KMS-11 (cell line): ENCODE measurements around the gene HOXA2.

Source experiments
- H2AFZ ChIP-seq: fragments of 200-600 bp; sonication (generic); 2 replicates; pipeline ENCODE4 v1.6.1; 2016; ENCODE audit warnings: antibody characterized with exemption, mixed run types, low read depth
- H3K27ac ChIP-seq: fragments of 200-600 bp; sonication (generic); 2 replicates; pipeline ENCODE4 v1.6.1; 2016; ENCODE audit warnings: mild to moderate bottlenecking, mixed run types
- H3K27me3 ChIP-seq: fragments of 200-600 bp; sonication (generic); 2 replicates; pipeline ENCODE4 v1.6.1; 2017; ENCODE audit warnings: mild to moderate bottlenecking, low read depth, mixed run types, moderate library complexity; ENCODE audit not compliant: insufficient read depth
- H3K36me3 ChIP-seq: fragments of 200-600 bp; sonication (generic); 2 replicates; pipeline ENCODE4 v1.6.1; 2017; ENCODE audit warnings: mild to moderate bottlenecking, mixed run types; ENCODE audit not compliant: insufficient read depth
- H3K4me1 ChIP-seq: fragments of 200-600 bp; sonication (generic); 2 replicates; pipeline ENCODE4 v1.6.1; 2016; ENCODE audit warnings: mild to moderate bottlenecking, low read depth, mixed run types; ENCODE audit not compliant: poor library complexity, severe bottlenecking
- H3K4me2 ChIP-seq: fragments of 200-600 bp; sonication (generic); 2 replicates; pipeline ENCODE4 v1.7.0; 2016; ENCODE audit warnings: mild to moderate bottlenecking, mixed run types
- H3K4me3 ChIP-seq: fragments of 200-600 bp; sonication (generic); IDR thresholded peaks from 2 replicates; pipeline ENCODE4 v1.6.1; 2017; ENCODE audit warnings: low read depth, low read length, mixed read lengths; ENCODE audit not compliant: insufficient read depth
- H3K79me2 ChIP-seq: fragments of 200-600 bp; sonication (generic); 2 replicates; pipeline ENCODE4 v1.6.1; 2016; ENCODE audit warnings: low read depth, mixed run types; ENCODE audit not compliant: insufficient read depth
- H3K9ac ChIP-seq: fragments of 200-600 bp; sonication (generic); 2 replicates; pipeline ENCODE4 v1.6.1; 2016; ENCODE audit warnings: mild to moderate bottlenecking, mixed run types
- H4K20me1 ChIP-seq: fragments of 200-600 bp; sonication (generic); 2 replicates; pipeline ENCODE4 v1.6.1; 2016; ENCODE audit warnings: mild to moderate bottlenecking, mixed run types; ENCODE audit not compliant: insufficient read depth
- TF ChIP-seq, protein P1 (sequence below): fragments of 200-600 bp; sonication (generic); conservative IDR thresholded peaks from 2 replicates; pipeline ENCODE4 v1.6.1; 2017; ENCODE audit warnings: low read depth, mild to moderate bottlenecking, antibody characterized with exemption, low read length, moderate library complexity, mixed read lengths

Gene HOXA2

DNA sequence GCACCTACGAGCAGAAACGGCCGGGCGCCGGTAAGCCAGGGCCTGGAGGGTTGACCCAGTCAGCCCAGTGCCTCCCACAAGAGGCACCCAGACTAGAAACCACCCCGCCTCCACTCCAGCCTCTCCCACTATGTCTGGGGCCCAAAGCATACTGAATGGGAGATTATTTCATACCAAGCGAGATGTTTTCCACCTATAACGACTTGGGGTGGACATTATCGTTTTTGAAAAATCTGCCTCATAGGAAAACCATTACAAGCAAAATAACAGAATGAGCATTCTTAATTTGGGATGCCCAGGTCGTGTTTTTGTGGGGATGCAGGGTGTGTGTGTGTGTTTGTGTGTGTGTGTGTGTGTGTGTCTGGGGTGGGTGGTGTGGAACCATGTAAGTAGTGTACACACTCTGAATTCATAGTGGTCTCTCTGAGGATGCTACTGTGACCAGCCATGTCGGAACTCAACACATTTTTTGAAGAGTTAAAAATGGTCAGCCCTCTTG lies 43.5 kb upstream of the HOXA2 start:
- H3K27me3 ChIP-seq: no peaks in the 10 kb centered on the region
- TF ChIP-seq, protein P1, sequence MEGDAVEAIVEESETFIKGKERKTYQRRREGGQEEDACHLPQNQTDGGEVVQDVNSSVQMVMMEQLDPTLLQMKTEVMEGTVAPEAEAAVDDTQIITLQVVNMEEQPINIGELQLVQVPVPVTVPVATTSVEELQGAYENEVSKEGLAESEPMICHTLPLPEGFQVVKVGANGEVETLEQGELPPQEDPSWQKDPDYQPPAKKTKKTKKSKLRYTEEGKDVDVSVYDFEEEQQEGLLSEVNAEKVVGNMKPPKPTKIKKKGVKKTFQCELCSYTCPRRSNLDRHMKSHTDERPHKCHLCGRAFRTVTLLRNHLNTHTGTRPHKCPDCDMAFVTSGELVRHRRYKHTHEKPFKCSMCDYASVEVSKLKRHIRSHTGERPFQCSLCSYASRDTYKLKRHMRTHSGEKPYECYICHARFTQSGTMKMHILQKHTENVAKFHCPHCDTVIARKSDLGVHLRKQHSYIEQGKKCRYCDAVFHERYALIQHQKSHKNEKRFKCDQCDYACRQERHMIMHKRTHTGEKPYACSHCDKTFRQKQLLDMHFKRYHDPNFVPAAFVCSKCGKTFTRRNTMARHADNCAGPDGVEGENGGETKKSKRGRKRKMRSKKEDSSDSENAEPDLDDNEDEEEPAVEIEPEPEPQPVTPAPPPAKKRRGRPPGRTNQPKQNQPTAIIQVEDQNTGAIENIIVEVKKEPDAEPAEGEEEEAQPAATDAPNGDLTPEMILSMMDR: no peak
- no peak overlapping the region for H3K9ac ChIP-seq

DNA sequence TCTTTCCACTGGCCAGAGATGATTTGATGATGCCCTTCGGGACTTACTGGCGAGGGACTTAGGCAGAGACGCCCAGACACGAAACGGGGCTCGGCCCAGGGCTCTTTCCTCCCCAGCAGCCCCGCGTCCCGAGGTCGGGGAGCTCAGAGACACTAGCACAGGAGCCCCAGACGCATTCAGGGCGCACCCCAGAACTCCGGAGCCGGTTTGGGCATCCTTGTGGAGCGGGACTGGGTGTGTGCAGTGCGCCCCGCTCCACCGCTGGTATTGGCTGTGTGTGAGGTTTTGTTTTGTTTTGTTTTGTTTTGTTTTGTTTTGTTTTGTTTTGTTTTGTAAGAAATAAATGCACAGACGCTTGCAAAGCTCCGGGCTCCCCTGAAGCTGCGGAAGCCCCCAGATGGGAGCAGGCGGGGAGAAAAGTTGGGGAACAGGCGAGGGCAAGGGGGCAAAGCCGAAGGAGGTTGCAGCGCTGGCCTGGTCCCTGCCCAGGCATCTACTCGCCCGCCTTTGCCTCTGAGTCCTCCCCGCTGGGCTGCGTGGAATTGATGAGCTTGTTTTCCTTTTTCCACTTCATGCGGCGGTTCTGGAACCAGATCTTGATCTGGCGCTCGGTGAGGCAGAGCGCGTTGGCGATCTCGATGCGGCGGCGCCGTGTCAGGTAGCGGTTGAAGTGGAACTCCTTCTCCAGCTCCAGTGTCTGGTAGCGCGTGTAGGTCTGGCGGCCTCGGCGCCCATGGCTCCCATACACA lies 42.9 kb upstream of the HOXA2 start:
- H4K20me1 ChIP-seq: no peaks in the 10 kb centered on the region
- H2AFZ ChIP-seq: no peak overlapping the region
- H3K4me2 ChIP-seq: no peak overlapping the region
- H3K4me3 ChIP-seq: no peak overlapping the region
- no peak overlapping the region for H3K27ac ChIP-seq
- no peak overlapping the region for H3K9ac ChIP-seq
- TF ChIP-seq, protein P1: no peak
- H3K79me2 ChIP-seq: no peaks in the 10 kb centered on the region
- H3K36me3 ChIP-seq: no peaks in the 10 kb centered on the region
- no peaks in the 10 kb centered on the region for H3K27me3 ChIP-seq
- peaks cover 7% of the 10 kb centered on the region for H3K4me1 ChIP-seq

More for the DNA sequence above, 43.5 kb upstream of the HOXA2 start:
- H2AFZ ChIP-seq: no peak overlapping the region
- H3K79me2 ChIP-seq: no peaks in the 10 kb centered on the region
- no peak overlapping the region for H3K4me3 ChIP-seq
- peaks cover 7% of the 10 kb centered on the region for H3K4me1 ChIP-seq
- no peaks in the 10 kb centered on the region for H4K20me1 ChIP-seq
- H3K4me2 ChIP-seq: no peak overlapping the region
- H3K27ac ChIP-seq: no peak overlapping the region
- no peaks in the 10 kb centered on the region for H3K36me3 ChIP-seq

DNA sequence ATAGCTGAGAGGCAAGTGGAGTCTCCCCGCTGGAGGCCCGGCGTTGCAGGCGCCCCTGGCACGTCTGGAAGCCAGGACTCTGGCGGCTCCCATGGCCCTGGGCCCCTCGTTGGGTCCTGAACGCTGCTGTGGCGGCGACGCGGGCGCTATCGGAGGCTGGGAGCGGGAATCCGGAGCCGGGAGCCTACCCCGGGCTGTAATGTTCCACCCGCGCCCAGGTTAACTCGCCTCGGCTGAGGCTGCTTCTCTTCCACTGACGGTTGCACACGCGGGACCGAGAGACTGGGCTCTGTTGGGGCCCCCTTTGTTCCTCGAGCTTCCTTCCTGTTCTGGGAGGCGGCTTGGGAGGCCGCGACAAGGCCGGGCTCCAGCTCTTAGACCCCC lies 42.3 kb upstream of the HOXA2 start:
- H3K4me1 ChIP-seq: peaks cover 6% of the 10 kb centered on the region
- H3K27me3 ChIP-seq: no peaks in the 10 kb centered on the region
- H2AFZ ChIP-seq: no peak overlapping the region
- H3K79me2 ChIP-seq: no peaks in the 10 kb centered on the region
- no peak overlapping the region for H3K4me3 ChIP-seq
- H3K9ac ChIP-seq: no peak overlapping the region
- H3K27ac ChIP-seq: no peak overlapping the region
- TF ChIP-seq, protein P1: no peak
- H3K4me2 ChIP-seq: no peak overlapping the region
- no peaks in the 10 kb centered on the region for H4K20me1 ChIP-seq
- no peaks in the 10 kb centered on the region for H3K36me3 ChIP-seq

DNA sequence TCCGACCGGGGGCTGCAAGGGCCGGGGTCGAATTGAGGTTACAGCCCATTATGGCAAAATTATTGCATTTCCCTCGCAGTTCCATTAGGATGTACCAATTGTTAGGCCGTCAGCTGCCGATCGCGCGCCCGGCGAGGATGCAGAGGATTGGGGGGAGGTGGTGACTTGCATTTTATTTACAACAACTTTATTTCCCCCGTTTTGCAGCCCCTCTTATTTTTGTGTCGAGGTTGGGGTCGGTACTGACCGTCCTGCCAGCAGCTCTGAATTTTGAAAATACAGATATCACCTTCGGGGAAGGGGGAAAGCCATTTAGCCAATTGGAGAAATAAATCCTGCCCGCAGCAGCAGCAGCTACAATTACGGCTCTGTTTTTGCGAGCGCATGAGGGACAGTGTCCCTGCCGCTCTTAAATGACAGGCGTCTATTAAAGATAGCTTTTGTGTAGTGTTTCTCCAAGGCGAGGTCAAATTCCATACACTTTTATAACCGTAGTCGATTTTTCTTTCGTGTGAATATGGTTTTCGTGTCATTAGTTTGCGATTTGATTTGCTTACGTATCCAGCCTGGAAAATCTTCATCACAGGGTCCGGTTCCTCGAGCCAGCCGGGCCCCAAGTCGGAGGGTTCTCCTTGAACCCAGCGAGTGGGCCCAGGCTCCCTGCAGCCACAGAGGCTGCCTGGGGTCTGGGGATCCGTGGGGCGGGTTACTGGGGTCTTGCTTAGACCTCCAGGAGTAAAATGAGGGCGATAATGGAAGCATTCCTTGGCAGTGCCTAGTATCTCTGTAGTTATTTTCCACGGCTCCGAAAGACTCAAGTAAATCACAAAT lies 41.7 kb upstream of the HOXA2 start:
- Histone ChIP-seq H3K79me2 (no peaks in the 10 kb centered on the region), H3K4me2 (no peak overlapping the region), H3K4me1 (peaks cover 1% of the 10 kb centered on the region), H3K36me3 (no peaks in the 10 kb centered on the region), H3K4me3 (no peak overlapping the region), H3K27ac (no peak overlapping the region), H3K9ac (no peak overlapping the region), H4K20me1 (no peaks in the 10 kb centered on the region), H2AFZ (peak overlapping the region; percentile 80), H3K27me3 (no peaks in the 10 kb centered on the region)
- TF ChIP-seq, protein P1: peak; percentile 36
